HG03558 (cell line): ENCODE data around the gene C1QB.

Source experiments
- ATAC-seq: cut with Tn5 transposase; IDR thresholded peaks from one replicate; pipeline ENCODE4 v1.9.1; 2021; ENCODE audit warnings: moderate number of reproducible peaks; ENCODE audit not compliant: unreplicated experiment; ENCODE audit errors: extremely low read depth

C1QB gene, protein sequence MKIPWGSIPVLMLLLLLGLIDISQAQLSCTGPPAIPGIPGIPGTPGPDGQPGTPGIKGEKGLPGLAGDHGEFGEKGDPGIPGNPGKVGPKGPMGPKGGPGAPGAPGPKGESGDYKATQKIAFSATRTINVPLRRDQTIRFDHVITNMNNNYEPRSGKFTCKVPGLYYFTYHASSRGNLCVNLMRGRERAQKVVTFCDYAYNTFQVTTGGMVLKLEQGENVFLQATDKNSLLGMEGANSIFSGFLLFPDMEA

DNA sequence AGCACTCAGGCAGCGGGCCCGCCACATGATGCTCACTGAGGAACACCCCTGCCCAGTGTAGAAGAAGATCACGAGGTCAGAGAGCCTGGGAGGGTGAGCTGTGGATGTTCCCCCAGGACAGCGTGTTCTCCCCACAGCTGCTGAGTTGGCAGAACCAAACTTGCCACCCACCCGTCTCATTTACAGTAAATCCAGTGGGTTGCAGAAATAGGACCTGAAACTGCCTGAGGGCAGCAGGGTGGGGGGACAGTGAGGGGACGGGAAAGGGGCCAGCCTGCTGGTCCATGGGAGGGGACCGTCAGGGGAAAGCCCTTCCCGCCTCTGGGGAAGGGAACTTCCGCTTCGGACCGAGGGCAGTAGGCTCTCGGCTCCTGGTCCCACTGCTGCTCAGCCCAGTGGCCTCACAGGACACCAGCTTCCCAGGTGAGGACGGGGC lies at the start of gene C1QB:
C1QB (plus strand) TSS at position 356 of the 436 bp plus-strand sequence. CDS start 6,227 bp downstream, outside the sequence.
- ATAC-seq, result no peak

DNA sequence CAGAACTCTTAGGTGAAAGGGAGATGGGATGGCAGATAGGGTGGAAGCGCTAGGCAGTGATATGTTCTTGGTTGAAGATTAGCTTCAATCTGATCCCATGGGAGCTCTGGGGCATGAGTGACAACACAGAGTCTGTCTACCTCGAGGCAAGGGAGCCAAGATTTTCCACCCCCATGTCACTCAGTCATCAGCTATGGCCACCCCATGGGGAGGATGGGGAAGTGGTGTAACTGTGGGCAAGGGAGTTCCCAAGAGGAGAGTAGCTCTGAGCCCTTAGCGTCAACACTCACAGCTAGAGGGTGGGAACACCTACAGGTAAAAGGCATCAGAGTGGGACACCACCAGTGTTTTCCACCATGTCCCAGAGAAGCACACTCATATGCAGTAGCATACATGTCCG lies 46.9 kb upstream of the C1QB start:
- no peak for ATAC-seq

DNA sequence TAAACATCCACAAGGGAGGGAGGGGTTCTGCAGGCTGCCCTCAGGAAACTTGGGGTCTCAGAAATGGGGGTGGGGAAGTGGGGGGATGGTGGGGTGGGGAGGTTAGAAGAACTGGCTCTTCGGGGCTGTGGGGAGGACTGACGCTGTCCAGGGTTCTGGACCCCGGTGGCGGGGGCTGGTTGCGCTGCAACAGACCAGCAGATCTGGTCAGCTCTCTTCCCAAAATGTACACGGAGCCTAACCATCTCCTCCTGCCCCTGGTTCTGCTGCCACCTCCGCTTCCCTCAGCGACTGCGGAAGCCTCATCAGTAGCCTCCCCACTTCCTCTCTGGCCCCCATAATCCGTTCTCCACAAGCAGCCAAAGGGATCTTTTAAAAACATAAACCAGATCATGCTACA lies 45.9 kb upstream of the C1QB start:
- ATAC-seq, result no peak

DNA sequence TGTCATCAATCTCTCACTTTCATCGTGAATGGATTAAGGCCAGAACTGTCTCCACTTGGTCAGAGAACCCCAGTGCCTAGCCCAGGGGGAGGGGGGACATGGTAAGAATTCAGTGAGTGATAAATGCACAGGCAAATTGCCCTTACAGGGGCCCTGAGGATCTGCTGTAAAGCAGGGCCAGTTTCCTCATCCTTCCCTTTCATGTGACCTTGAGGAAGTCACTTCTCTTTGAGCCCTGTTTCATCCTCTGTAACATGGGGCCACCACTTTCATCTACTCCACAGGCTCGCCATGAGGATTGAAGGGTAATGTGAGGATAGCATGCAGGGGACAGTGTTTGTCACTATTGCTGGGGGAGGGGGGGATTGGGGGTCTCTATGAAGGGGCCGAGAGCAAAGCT lies 44.7 kb upstream of the C1QB start:
- ATAC-seq, result no peak

DNA sequence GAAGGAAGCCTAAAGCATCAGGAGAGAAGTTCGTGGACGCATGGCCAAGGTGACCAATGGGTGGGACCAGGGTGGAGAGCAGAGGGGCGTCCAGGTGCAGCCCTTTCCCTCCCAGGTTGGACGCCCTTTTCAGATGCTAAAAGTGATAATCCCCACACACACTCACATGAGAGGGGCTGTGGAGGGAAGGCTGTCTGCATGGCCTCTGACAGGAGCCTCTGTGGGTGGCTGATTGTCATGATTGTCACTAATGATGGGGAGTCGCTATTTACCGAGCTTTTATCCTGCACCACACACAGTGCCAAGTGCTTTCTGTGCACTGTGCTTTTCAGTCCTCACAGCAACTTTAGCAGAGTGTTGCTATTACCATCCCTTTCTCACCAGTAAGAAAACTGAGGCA lies 43.7 kb upstream of the C1QB start:
- ATAC-seq, result no peak

DNA sequence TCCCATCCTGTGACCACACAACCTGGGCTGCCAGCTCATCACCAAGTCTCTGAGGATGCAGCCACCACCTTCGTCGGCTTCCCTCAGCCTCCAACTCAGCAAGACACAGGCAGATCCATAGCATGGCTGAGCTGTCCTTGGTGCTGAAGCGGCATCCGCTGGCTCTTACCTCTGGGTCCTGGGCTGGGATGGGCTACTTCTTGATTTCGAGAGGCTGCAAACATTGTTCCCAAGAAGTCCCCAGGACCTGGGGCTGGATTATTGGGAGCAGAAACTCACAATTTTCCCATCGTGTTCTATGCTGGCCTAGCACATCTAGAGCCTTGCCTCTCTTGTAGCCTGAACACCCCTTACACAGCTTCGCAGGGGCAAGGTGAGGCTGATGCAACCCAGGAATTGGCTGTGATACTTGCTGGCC lies 41.5 kb upstream of the C1QB start:
- ATAC-seq, result no peak

DNA sequence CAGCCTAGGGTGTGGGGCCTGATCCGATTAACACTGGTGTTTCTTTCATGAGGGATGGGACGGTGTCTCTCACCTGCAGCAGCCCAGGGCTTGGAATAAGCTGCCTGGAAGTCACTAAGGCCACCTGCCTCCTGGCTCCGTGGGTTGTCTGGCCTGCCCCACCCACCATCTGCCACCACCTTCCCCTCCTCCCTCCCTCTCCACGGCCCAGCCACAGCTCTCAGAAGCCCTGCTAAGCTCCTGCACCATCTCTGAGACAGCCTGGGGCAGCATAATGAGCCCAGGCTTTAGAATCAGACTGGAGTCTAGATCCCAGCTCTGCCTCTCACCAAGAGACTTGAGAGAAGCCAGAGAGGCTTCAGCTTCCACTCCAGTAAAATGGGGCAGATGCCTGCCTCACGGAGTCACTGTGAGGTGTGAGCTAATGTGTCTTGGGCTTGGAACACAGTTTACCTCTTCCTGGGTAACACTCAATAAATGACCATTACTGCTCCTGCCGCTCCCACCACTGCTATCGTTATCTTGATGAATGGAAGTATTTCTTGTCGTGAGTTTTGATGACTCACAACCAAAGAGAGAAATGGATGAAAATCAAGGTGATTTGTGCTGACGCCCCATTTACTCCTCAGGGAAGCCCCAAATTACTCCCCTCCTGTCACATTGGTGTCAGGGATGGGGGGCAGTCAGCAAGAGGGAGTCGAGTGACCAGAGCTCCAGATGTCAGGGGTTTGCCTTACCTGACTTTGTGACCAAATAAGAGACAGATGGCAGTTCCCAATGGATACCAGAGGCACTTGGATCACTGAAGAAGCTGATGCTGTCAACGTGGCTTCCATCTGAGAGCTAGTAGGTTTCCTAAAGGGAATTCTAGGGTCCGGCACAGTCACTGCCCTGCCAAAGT lies 40.1 kb upstream of the C1QB start:
- no peak for ATAC-seq

DNA sequence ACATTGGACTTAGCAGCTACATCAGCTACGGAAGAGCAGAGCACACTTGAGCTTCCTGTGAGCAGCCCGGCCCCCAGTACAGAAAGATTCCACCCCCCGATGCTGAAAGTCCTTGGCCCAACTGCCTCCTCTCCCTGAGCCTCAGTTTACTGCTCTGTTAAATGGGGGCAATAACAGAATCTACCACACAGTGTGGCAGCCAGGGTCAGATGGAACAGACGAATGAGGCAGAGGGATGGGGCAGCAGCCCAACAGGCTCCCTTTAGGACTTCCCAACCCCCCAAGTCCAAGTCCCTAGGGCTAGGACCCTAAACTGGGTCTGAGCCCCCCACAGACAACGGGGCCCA lies 39.5 kb upstream of the C1QB start:
- ATAC-seq, result no peak

DNA sequence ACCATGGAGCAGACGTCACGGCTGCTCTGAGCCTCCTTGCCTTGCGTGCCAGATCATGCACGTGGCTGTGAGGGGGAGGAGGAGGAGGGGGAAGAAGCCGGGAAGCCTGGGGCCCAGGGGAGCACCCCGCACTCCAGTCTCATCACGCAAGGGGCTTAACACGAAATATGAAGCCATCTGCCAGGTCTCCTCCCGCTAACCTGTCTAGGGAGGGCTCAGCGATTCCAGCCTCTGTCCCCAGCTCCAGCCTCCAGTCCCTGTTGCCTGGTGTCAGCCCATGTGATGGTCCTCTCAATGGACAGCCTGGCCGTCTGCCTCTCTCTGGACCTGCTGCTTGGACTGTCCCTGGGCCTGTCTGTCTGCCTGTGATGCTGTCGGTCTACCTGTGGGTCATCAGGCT lies 39.1 kb upstream of the C1QB start:
- no peak for ATAC-seq

DNA sequence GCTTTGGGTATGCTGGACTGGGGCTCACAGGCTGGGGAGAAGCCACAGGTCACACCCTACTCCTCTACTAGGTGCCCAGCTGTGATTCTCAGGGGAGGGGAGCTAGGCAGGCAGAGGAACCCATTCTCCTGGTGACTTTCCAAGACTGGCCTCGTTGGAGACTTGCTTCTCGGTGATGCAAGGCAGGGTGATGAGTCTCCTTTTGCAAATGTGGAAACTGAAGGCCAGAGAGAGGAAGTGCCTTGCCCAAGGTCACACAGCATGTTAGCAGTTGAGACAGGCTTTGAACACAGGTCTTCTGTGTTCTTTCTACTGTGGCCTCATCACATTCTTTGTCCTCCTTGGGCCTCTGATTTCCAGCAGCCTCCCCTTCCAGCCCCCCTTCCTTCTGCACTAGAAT lies 37.1 kb upstream of the C1QB start:
- ATAC-seq, result no peak

DNA sequence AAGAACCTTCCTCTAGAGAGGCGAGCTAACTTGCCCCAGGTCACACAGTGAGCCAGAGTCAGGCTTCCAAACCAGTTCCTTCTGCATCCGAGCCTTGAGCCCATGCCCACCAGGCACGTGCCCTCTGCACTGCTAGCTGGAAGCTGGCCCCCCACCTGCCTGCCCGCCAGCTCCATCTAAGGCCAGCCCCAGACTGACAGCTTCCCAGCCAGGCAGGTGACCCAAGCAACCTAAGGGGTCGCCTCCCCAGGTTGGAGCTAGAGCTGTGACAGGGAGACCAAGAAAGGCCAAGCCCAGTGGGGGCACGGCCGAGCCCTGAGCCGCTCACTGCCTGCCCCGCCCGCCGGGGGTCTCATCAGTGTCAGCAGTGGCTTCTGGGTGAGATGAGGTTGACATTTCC lies 36.5 kb upstream of the C1QB start:
- ATAC-seq, result no peak

DNA sequence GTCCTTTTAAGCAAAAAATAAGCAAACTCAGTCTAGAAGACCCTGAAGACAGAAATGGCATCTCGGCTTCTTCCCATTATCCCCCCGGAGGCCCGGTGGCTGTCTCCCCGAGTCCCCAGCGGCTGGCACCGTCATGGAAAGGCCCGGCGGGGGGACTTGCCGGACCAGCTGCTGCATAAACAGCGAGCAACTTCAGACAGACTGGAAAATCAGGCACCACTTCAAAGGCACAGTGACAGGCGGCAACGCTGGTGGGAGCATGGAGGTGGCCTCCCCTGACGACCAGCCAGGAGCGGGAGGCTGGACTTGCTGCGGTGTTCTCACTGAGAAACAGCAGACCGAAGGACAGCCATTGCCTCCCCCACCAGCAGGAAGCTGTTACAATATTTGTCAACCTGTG lies 35.0 kb upstream of the C1QB start:
- ATAC-seq, result no peak

DNA sequence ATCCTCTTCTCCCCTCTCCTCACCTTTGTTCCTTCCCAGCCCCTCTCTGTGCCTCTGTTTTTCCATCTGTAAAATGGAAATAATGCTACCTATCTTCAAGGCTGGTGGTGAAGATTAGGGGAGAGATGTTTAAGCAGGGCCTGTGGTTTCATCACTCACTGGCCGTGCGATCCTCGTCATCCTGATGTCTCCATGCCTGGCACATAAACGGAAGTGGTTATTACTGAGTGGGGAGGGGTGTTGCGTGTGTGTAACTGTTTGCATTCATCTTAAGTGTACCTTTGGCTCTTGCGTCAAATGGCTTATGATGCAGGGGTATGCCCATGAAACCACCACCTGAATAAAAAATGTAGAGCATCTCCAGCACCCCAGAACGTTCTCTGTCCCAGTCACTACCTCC lies 33.8 kb upstream of the C1QB start:
- ATAC-seq, result no peak

DNA sequence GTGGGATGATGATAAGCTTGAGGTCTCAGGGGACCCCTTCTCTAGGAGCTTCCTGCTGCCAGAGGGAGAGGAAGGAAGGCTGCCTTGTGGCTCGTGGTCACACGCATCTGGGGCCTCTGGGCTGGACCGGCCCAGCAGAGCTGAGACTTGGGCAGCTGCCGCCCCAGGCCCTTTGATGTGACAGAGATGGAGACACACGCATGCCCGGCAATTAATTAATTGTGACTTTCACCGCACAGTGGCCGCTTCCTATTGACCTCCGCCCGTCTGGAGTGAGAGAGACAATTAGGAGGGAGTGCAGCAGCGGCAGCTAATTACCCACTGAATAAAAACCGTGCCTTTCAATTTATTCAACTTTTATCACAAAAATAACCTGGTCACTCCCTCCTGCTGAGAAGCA lies 33.2 kb upstream of the C1QB start:
- no peak for ATAC-seq

DNA sequence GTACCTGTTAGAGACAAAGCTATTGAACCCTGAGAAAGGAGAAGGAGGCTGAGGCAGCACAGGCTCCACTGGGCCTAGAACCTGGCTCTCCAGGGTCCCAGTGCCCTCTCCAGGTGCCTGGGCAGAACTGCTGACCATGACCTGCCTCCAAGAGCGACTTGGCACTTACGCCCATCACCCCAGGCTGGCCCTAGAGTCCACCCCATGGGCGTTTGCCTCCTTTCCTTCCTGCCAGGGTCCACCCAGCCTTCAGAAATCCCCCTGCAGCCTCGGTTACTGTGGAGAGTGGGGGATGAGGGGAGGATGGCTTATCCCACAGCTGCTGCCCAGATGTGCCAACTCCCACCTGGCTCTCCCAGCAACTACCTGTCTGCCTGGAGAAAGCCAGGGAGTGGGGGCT lies 31.3 kb upstream of the C1QB start:
- no peak for ATAC-seq

DNA sequence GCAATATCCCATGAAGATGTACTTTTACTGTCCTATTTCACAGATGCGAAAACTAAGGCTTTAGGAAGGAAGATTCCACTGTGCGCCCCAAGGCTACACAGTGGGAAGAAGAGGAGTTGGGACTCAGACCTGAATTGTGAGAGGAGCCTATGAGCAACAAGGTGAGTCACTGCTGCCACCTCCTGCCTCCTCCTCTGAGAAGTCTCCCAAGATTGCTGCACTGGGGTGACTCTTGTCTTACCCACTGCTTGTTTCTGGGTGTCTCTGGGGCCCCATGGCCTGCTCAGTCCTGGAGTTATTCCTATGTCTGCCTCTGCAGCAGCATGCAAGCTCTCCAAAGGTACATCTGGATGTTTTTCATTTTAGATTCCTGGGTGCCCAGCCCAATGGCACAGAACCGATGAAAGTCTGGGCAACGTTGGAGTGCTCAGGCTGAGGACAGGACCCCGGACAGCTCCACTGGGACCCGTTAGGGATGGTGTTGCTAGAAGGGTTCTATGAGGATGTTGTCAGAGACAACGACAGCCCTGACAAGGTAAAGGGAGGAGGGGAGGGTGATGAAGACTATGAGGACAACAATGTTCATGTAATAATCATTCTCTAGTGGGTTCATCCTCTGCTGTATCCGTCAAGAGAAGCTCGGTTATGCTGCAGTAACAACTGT lies 27.6 kb upstream of the C1QB start:
- no peak for ATAC-seq

DNA sequence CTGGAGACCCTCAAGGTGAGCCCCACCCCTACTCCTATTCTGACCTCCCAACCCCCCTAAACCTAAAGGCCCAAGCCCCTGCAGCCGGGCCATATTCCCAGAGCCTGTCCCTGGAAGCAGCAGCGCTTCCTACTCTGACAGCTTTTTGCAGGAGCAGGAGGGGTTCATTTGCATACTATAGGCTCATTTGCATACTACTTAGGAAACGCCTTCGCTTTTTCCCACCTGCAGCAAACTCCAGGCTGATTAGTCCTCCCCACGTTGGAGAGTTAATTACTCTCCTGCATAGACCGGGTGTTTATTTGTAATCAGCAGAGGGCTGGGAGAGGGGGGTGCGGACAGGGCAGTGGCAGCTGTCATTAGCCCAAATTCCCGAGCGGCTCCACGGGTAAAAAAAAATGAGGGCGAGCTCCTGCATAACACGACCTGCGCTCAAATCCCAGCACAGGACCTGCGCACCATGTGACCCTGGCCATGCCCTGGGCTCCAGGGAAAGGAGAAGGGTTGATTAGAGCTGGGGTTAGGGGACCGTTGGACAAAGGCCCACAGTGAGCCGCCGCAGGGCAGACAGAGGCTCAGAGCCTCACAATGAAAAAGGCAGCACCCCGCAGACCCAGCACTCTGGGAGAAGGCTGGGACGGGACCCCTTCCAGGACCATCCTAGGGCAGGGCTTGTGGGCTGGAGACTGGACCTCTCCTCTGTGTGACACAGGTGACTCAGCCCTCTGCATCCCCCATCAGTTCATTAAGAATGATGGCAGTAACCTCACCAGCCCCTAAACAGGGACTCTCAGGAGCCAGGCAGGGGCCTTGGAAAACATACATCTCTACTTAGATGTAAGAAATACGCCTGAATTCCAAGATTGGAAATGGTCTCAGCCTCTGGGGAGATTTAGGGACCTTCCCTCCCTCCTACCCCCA lies 26.5 kb upstream of the C1QB start:
- no peak for ATAC-seq

DNA sequence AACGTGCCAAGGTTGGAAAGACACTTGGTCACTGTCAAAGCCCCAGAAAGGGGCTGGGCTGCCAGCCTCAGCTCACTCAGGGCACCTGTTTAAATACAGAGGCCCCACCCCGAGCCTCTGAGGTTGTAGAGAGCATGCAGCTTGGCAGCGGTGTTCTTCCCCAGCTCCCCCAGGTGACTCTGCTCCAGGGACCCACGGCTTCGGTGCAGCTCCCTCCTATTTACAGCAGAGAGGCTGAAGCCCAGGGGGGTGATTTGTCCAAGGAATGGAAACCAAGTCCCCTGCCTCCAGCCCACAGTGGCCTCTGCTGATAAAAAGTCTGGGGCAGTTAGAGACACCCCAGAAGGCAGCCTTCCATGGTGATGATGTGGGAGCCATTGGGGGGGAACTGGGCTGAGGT lies 25.7 kb upstream of the C1QB start:
- no peak for ATAC-seq

DNA sequence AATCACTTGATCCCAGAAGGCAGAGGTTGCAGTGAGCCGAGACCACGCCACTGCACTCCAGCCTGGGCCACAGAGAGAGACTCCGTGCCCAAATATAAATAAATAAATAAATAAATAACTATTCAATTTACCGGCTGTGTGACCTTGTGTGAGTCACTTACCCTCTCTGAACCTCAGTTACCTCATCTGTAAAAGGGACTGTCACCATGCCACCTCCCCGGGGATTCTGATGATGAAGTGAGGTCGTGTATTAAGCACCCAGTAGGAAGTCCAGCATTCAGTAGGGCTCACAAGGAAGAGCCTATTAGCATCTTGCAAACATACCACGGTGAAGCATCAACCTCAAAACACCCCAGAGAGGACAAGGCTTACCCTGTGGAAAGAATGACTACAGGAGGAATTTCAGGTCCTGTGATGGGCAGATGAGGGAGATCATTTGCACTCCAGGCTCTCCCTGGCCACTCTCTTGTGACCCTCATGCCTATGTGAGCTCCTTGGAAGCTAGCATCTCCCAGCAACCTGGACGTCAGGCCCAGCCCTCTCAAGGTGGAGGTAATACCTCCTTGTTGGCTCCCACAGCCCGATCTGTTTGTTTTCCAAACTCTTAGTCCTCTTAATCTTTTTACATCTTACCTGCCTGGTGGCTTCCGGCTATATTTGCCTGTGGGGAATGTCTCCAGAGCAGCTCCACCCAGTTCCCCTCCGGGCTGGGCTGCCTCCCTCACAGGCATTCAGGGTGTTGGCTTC lies 24.2 kb upstream of the C1QB start:
- no peak for ATAC-seq

DNA sequence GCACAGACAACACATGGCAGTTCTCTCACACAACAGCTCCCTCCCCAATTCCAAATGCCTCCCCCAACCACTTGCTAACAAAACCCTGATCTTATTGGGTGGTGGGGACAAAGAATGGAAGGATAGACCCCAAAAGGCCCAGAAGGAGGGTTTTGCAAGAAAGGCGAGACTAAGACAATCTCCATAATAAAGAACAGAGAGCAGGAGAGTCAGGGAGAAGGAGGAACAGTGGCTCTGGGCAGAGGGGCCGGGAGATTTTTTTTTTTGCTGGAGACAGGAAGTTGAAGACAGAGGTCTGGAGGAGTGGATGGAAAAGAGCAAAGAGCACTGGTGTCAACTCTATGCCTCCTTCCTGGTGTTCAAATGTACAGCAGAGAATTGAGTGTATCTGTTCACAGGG lies 23.1 kb upstream of the C1QB start:
- ATAC-seq, result no peak
